ENCODE results near the gene CGGBP1.

GRCh38 chr3:88040529-88040928 is 18.3 kb downstream of the CGGBP1 start:
- no peak for TF ChIP-seq POLR2A (IDR thresholded peaks at IDR 0.05)
- TF ChIP-seq CTCF (IDR thresholded peaks at IDR 0.05): no peak
